Measurements from ENCODE around the gene CCSER1.

CCSER1 gene

GRCh38 chr4:90207887-90208454, 80.8 kb downstream of the CCSER1 start:
- no peak for DNase-seq

- DNase-seq: no peak
Measured at GRCh38 chr4:90209922-90210321, 82.7 kb downstream of the CCSER1 start.

- no peak for DNase-seq
Measured at GRCh38 chr4:90211174-90211573, 84.0 kb downstream of the CCSER1 start.

- no peak for DNase-seq
Measured at GRCh38 chr4:90215286-90215685, 88.1 kb downstream of the CCSER1 start.

- DNase-seq: no peak
Measured at GRCh38 chr4:90219822-90220221, 92.6 kb downstream of the CCSER1 start.

- DNase-seq: no peak
Measured at GRCh38 chr4:90220459-90220858, 93.3 kb downstream of the CCSER1 start.

- DNase-seq: no peak
Measured at GRCh38 chr4:90226734-90227133, 99.5 kb downstream of the CCSER1 start.

- DNase-seq: no peak
Measured at GRCh38 chr4:90227177-90227576, 100.0 kb downstream of the CCSER1 start.

GRCh38 chr4:90234916-90235547, 107.8 kb downstream of the CCSER1 start:
- DNase-seq: no peak

- no peak for DNase-seq
Measured at GRCh38 chr4:90237751-90238530, 110.7 kb downstream of the CCSER1 start.

- DNase-seq: no peak
Measured at GRCh38 chr4:90240333-90240732, 113.1 kb downstream of the CCSER1 start.

GRCh38 chr4:90241008-90241407, 113.8 kb downstream of the CCSER1 start:
- DNase-seq: no peak

GRCh38 chr4:90245837-90246236, 118.6 kb downstream of the CCSER1 start:
- no peak for DNase-seq

GRCh38 chr4:90246816-90247215, 119.6 kb downstream of the CCSER1 start:
- DNase-seq: no peak

GRCh38 chr4:90254357-90254756, 127.2 kb downstream of the CCSER1 start:
- DNase-seq: no peak

GRCh38 chr4:90274175-90274574, 147.0 kb downstream of the CCSER1 start:
- no peak for DNase-seq

- DNase-seq: no peak
Measured at GRCh38 chr4:90280954-90281353, 153.8 kb downstream of the CCSER1 start.

GRCh38 chr4:90281541-90282355, 154.6 kb downstream of the CCSER1 start:
- DNase-seq: no peak

GRCh38 chr4:90290345-90290744, 163.2 kb downstream of the CCSER1 start:
- DNase-seq: no peak

- no peak for DNase-seq
Measured at GRCh38 chr4:90292438-90292837, 165.2 kb downstream of the CCSER1 start.

GRCh38 chr4:90293320-90293719, 166.1 kb downstream of the CCSER1 start:
- DNase-seq: peak; percentile 1

GRCh38 chr4:90299373-90299772, 172.2 kb downstream of the CCSER1 start:
- no peak for DNase-seq

- no peak for DNase-seq
Measured at GRCh38 chr4:90306810-90307209, 179.6 kb downstream of the CCSER1 start.
